HG02678 (cell line): ENCODE data around the gene INPP4A.
A peak's percentile ranks its signal among the peaks of the same experiment; 100 is the strongest.

ENCODE experiments used
- ATAC-seq: cut with Tn5 transposase; IDR thresholded peaks from one replicate; pipeline ENCODE4 v1.9.1; 2021; ENCODE audit warnings: mild to moderate bottlenecking, moderate library complexity; ENCODE audit not compliant: unreplicated experiment

The INPP4A gene

DNA sequence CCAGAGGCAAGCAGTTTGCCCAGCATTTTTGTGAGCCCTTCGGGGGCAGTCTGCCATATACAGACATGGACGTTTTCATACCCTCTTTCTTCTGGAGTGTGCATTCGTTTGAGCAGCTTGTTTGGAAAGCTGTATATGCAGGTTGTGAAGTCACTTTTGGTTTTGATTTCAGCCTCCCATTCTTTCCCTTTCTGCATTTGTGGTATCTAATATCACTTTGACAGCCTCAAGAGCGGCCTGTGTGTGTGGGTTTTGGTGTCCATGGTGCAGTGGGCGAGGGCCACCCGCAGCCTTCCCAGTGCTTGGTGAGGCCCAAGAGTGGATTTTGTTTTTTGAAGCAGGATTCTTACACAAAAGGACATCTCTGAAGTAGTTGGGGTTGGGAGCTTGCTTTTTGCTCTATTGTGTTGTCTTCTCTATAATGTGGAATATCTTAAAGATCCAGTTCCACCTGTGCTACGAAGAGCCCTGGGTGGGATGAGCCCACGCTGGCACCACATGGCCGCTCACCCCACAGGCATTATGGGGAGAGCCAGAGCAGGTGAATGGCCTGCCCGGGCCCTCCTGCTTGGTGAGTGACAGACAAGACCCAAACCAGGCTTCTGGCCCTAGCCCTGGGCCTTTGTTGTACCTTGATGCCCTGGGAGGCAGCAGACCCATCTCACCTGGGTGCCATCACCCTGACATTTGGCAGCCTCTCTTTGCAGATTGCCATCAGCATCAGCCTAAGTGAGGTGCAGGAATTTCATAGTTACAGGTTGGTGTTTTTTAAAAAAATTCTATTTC lies 29.5 kb downstream of the INPP4A start:
- ATAC-seq = peak; percentile 35

- no peak for ATAC-seq
Measured at GRCh38 chr2:98474979-98475632, 30.4 kb downstream of the INPP4A start.

GRCh38 chr2:98476192-98476868 lies 31.7 kb downstream of the INPP4A start:
- ATAC-seq = peak; percentile 35

- no peak for ATAC-seq
Measured at GRCh38 chr2:98477036-98477435, 32.4 kb downstream of the INPP4A start.

DNA sequence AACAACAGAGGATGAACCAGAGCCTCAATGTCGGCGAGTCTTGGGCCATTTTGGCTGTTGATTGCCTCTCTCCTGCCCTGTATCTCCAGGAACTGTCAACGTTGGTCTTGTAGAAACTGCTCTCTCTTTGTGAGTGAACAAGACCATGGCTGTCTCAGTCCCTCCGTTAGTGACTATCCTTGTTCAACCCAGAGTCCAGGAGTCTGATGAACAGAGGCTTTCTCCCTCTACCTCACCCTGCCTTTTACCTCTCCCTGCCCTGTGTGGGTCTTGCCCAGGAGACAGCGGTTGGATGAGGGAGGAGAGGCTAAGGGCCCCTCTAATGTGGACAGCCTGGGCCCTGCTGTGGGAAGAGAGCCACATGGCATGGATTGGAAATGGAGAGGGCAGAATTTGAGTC lies 32.8 kb downstream of the INPP4A start:
- no peak for ATAC-seq

GRCh38 chr2:98478088-98478551 lies 33.5 kb downstream of the INPP4A start:
- no peak for ATAC-seq

GRCh38 chr2:98478907-98479306 lies 34.2 kb downstream of the INPP4A start:
- ATAC-seq = no peak

DNA sequence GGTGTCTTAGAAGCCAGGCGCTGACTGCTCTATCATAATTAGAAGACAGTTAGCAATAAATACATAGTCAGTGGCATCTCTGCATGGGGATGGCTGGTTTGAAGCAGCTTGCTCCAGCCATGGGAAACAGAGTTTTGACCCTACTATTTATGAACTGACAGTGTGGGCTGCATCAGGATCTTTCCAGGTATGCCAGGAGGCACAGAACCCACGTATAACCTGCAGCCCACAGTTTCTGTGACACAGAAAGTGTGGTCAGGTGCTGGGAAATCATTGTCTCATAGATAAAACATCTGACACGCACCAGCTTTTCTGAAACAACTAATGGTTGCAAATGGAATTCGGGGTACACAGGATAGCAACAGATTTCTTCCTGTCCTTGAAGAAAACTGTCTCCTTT lies 34.7 kb downstream of the INPP4A start:
- no peak for ATAC-seq

- no peak for ATAC-seq
Measured at GRCh38 chr2:98479959-98480524, 35.4 kb downstream of the INPP4A start.

DNA sequence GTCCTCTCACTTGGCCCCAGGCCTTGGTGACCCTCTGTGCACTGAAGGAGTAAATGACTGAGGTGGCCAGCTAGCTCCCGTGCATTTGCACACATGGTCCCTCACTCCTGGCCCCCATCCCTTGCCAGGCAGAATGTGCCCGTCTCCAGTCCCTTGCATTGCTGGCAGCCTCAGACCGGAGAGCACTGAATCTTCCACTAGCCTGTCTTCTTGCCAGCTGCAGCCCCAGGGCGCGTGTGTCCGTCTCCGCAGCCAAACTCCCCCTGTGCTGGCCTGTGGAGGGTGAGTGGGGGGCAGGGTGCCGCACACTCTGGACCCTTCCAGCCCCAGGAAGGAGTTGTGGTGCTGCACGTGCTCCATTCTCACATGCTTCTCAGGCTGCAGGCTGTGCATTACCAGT lies 35.9 kb downstream of the INPP4A start:
- ATAC-seq = no peak

GRCh38 chr2:98482362-98482761 lies 37.7 kb downstream of the INPP4A start:
- no peak for ATAC-seq

- peak; percentile 64 for ATAC-seq
Measured at GRCh38 chr2:98483257-98483861, 38.7 kb downstream of the INPP4A start.

DNA sequence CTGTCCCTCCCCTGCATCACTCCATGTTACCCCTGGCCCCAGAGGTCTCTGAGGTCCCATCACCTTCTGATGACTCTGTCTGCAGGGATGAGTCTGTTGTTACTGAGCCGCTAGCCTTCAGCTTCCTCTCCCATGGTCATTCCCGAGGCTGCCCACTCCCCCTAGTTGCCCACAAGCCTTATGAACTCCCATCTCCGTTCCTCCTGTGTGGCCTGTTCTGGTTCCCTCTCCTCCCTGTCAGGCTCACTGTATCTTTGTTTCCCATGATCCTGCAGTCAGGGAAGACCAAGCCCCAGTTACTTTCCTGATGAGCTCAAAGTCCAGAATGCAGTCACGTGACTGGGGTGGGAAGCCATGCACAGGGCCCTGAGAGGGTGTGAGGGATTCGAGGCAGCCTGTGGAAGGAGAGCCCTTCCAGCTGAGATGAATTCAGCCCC lies 39.5 kb downstream of the INPP4A start:
- ATAC-seq = no peak

DNA sequence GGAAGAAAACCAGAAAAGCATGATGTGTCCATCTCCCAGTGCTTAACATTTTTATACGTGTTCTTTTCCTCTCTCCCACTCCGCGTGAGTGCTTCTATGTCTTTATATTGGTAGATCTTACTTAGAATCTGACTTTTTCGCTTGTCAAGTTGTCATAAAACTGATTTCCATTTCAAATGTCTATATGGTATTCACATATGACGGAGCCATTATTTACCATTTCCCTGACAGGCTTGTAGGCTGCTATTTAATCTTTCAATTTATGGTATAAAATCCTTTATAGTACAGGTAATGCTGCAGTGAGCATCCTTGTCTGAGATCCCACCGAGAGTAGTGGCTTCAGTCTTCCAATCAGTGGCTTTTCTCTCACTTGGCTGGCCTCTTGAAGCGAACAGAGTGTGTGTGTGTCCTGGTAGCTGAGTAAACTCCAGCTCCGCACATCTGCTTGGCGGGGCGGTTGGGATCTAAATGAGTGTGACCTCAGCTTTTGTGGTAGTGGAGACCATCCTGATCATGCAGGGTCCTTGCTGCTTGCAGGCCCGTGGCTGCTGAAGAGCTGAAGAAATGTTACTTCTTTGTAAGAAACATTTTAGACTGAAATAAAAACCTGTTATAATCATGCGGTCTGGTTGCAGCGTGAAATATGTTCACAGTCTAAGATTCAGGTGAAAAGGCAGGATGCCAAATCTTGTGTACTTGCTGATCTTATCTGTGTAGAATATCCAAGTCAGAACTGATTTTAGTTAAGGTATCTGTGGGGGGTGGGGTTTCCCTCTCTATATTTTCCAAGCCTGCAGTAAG lies 40.2 kb downstream of the INPP4A start:
- ATAC-seq = no peak

DNA sequence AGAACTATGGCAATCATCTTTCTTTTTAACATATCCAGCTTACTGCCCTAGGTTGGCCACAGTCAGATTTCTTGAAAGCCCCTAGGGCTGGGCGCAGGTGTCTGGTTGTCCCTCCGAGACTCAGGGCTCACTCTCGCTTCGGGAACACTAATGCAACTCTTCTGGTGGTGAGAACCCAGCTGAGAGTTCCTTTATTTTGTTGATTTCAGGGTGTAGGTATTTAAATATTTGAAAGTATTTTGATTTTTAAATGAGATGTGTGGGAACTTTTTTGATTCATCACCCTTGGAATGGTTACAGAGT lies 40.7 kb downstream of the INPP4A start:
- no peak for ATAC-seq

DNA sequence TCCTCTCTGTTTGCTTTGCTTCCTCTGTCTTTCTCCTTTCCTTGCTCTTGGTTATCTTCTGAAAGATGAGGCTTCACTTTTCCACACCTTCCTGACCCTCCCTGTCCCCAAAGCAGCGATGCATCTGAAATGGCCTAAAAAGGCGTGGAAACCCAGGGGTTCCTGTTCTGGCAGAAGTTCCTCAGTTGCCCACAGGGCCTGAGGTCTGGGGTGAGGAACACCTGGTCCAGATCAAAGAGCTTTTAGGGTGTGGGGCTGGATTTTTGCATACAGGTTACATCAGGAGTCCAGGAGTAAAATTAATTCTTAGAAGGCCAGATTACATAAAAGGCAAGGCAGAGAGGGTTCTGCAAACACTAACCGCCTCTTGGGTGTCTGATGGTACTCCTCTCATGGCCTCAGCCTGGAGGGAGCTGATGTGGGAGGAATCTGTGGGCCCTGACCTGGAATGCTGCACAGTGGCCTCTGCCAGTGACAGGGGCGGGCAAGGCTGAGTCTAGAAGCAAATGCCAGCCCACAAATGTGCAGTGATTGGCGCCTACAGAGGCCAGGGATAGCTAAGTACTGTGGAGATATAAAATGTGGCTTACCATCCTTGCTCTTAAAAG lies 41.8 kb downstream of the INPP4A start:
- no peak for ATAC-seq

DNA sequence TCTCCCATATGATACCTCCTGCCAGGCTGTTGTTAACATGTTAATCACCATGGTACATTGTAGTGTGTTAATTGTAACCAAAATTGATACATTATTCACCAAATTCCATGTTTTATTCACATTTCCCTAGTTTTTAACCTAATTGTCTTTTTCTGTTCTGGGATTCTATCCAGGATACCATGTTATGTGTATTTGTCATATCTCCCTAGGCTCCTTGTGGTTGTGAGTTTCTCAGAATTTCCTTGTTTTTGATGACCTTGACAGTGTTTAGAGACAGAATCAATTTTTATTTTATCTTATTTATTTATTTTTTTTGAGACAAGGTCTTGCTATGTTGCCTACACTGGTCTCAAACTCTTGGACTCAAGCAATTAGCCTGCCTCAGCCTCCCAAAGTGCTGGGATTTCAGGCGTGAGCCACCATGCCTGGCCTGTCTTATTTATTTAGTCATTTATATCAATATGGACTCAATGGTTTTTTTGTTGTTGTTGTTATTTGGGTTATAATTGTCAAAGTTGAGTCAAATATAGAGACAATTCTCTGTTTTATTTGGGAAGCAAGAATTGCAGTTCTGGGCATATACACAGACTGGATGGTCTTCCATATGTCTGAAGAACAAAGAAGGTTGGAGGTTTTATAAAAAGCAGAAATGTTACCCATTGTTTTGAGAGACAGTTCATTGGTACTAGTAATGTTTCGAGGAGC lies 42.6 kb downstream of the INPP4A start:
- no peak for ATAC-seq

DNA sequence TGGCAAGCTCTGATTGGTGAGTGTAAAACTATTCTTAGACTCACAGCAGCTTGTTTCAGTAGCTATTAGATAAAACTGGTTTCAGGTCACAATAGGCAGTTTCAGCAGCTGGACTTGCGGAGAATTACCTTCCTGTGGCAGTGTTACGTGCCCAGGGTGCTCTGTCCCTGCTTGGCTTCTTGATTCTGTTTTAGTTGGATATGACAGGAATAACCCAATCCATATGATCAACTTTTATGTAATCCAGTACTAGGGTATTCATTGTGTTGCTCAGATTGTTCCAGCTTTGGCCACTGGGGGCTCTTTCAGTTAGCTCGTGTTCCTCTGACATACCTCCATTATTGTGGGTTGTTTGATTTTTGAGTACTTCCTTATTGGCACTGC lies 43.1 kb downstream of the INPP4A start:
- ATAC-seq = peak; percentile 57

- ATAC-seq = no peak
Measured at GRCh38 chr2:98488252-98488651, 43.6 kb downstream of the INPP4A start.
